GM18951 (cell line): ENCODE results near the gene MSL3B.

Source experiments
- POLR2A ChIP-seq: IDR thresholded peaks from 4 replicates; pipeline ENCODE4 v1.6.1; 2011; ENCODE audit warnings: mild to moderate bottlenecking; ENCODE audit not compliant: insufficient read length, insufficient read depth; ENCODE audit errors: extremely low read depth
- in situ Hi-C: fragments of 300-500 bp; cut with MboI; formaldehyde crosslinking; loops from one replicate; pipeline ENCODE4 v1.12.0; 2022; ENCODE audit warnings: low sequenced_read_pairs, mixed read lengths, inconsistent platforms; ENCODE audit not compliant: unreplicated experiment

The MSL3B gene

DNA sequence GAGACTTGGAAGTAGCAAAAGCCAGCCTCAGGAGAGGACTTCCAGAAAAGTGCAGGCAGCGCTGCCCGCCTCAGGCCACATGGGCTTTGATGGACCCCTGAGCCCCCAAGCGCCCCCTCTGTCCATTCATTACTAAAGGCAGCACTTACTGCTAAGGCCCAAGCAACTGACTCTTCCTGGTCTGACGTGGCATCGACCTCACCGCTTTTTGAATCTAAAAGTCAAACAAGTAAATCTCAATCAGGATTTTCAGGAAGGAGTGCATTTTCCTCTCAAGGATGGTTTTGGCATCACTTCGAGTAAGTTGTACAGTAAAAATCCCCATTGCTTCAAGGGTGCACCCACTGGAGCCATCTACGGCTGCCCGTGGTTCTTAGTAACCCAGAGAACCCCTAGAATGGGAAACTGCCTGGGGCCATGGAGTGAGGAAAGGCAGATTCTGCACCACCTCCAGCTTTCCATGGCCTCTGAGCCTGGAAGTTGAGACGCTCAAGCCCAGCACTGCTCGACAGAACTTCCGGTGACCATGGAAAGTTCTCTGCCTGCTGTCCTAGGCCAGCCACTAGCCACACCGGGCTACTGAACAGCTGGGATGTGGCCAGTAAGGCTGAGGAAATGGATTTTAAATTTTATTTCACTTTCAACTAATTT, 20.8 kb downstream of the MSL3B start:
- in situ Hi-C loops = no loop called here
- no peak for TF ChIP-seq POLR2A

DNA sequence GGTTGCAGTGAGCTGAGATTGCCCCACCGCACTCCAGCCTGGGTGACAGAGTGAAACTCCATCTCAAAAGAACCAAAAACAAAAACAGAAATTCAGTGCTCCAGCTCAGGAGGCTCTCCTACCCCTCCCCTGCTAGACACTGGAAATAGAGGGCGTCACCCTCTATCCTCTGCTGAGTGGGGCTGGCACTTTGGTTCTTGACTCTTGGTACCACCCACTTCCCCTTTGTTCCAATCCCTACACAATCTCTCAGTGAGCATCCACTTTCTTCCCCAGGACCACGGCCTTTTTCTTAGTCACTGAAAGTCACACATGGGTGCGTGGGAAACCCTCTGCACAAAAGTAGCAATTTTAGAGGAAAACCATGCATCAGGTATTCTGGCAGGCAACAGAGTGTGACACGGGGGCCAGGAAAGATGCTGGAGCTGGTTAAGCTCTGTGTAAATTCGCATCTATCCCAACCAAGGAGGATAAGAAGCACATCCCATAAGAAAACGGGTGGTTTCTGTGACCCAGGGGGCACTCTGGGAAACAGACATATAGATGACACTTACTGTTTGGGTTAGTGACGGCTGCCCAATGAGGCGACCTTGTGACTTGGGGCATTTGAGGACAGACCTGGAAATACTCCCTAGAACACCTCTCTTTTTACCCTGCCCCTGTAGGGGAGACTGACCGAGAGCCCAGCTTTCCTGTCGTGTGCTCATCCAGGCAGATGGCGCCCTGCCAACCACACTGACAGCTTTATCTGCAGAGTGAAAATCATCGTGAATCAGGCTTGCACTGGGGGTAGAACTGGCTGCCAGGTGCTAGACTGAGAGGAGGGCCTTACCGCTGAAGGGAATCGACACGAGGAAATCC, 21.6 kb downstream of the MSL3B start:
- no peak for TF ChIP-seq POLR2A
- in situ Hi-C loops = no loop called here

DNA sequence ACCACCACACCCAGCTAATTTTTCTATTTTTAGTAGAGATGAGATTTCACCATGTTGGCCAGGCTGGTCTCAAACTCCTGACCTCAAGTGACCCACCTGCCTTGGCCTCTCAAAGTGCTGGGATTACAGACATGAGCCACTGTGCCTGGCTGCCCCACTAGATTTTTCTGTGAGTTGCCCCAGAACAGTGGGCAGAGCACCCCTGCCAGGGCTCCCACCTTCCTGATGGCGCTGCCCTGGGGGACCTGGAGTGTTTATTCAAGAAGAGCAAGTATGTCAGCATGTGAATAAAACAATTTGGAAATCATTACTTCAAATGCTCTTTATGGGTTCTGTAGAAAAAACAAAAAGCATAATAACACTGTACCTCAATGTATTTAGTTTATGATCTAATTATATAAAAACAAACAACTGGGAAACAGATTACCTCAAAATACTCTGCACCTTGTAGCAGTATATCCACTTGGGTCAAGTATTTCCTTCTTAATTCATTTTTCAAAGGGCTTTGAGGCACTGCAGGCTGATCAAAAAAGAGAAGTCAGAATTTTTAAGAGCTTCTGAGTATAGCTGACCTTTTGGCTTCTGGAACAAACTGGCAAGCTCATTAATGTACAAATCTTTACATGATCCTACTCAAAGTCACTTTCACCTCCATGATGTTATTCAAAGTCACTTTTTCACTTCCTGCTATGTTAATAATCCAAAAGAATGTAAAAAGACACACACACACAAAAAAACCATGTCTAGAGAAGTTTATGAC, 22.7 kb downstream of the MSL3B start:
- in situ Hi-C loops = no loop called here

DNA sequence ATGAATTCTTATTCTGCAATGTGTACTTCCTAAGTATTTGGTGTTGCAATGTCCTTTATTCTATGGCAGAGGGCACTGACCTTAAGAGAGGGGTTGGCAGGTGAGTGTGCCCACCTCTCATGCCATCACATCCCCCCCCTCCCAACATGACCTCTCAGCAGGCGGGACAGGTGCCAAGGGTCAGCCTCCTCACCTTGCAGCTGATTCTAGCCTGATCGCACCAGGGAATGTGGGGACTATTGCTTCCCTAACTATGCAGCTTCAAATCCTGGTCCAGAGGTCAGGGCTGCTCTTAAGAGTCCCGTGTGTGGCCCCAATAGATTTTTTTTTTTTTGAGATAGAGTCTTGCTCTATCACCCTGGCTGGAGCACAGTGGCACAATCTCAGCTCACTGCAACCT, 23.4 kb downstream of the MSL3B start:
- no peak for TF ChIP-seq POLR2A
- in situ Hi-C loops = no loop called here

More for the DNA sequence above, 22.7 kb downstream of the MSL3B start:
- TF ChIP-seq POLR2A = no peak

DNA sequence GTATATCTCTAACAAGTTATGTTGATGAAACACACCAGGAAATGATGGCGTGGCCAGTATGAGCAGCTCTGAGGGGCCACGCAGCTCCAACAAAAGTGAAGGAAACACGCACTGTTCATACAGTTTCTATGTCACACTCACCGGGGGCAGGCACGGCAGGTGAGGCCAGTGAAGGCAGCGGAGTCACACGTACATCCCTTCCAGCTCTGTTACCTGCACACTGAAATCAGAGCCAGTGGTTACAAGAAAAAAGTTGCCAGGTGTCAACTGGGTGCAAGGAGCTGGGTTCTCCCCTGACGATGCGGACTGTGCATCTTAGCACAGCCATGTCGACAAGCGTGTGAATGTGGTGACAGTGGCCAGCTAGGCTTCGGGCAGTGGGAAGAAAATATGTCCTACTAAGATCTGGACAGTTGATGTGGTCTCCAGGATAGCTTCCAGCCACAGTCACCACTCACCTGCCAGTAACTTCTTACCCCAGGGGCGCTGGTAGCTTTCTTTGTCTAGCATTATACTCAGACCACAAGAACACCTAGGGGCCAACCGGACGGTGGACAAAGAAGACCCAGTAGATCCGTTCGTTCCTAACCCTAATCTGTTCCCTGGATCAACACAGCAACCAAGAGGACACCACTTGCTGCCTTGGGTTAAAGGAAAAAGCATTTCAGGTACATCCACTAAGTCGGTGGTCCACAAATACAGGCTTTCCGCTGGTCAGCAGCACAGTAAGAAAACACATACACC, 23.9 kb downstream of the MSL3B start:
- in situ Hi-C loops = no loop called here
- no peak for TF ChIP-seq POLR2A

DNA sequence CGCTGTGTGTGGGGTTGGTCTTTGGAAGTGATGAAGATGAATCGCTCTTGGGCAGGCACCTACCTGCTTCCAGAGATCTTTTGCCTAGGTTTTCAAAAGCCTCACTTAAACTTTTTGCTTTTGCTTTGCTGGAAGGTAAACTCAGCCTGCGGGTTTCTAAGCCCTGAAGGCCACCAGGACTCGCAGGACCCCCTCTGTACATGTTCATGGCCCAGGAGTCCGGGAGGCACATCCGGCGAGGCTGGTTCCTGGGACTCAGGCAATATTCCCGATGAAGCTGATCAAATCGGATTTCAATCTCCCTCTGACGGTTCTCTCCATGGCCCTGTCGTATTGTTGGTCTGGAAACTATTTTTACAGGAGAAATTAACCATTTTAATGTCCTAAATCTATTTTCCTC, 27.0 kb downstream of the MSL3B start:
- no peak for TF ChIP-seq POLR2A
- in situ Hi-C loops = no loop called here

DNA sequence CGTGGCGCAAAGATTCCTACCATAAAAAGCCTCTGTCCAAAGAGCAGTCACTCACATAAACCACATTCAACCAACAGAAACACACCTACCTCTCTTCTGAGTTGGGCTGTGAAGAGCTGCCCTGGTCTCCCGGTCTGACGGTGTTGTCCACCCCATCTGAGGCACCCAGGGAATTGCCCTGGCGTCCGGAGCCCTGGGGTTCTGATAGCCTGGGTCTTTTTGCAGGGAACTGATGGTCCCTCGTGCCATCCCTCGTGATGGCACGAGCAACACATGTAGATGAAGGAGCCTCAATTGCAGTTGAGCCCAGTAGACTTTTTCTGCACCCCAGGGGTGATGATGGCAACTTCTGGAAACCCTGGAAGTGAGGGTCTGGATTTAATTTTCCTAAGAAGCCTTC, 27.7 kb downstream of the MSL3B start:
- TF ChIP-seq POLR2A = no peak
- in situ Hi-C loops = no loop called here

DNA sequence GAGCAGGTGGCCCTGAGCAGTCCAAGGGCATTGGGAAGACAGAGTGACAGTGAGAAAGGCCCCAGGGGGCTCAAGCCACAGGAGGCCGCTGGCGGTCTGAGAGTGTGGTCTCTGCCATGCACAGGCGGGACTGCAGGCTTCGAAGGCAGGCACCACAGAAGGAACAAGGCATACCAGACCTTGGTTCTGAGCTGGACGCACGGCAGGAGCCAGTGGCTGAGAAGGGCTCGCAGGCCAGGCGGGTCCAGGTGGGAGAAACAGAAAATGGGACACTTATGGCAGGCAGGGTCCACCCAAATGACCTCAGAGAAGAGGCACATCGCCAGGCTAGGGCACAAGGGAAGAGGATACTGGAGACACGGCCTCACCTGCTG, 28.8 kb downstream of the MSL3B start:
- in situ Hi-C loops = no loop called here
- no peak for TF ChIP-seq POLR2A

DNA sequence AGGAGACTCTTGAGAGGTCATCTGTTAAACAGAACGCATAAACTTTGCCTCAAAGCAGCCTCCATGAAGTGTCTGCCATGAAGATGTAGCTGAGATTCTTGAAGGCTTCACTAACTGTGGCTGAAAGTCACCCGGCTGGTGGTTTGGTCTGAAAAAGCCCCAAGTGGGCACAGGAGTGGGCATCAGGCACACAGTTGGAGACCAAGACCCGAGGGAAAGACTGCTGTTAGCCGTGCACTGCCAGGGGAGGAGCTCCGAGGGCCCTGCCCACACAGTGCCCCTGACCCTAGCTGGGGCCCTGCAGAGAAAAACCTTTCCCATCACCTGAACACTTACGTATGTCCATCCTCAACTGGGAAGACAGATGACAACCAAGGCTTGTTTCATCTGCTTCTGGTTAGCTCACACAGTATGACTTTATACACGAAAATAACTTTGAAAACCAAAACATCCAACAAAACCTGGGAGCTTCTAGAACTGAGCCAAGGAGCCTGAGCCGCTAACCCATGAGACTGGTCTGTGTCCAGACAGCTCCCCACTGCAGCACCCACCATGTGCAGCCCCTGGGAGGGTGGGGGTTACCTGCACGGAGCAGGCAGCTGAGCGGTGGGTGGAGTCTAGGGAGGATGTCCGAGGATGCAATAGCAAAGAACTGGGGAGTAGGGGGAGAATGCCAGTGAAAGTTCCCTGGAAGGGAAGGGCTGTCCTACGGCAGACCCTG, 29.3 kb downstream of the MSL3B start:
- in situ Hi-C loops = no loop called here
- TF ChIP-seq POLR2A = no peak

DNA sequence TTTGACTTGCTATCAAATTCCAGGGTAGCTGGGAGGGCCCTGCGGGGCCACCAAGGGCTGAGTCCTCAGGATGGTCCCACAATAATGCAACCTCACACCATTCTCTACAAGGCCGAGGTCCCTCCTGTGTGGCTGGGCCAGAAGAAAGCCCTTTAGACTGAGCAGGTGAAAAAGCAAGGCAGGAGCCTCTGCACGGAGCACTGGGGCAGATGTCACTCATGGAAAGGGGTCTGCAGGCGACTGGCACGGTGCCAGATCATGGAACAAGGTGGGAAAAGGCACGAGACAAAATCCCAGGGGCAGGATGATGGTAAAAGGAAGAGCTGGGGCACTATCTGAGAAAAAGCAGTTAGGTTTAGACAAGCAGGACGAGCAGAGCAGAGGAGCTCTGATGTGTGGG, 29.9 kb downstream of the MSL3B start:
- TF ChIP-seq POLR2A = no peak
- in situ Hi-C loops = no loop called here

DNA sequence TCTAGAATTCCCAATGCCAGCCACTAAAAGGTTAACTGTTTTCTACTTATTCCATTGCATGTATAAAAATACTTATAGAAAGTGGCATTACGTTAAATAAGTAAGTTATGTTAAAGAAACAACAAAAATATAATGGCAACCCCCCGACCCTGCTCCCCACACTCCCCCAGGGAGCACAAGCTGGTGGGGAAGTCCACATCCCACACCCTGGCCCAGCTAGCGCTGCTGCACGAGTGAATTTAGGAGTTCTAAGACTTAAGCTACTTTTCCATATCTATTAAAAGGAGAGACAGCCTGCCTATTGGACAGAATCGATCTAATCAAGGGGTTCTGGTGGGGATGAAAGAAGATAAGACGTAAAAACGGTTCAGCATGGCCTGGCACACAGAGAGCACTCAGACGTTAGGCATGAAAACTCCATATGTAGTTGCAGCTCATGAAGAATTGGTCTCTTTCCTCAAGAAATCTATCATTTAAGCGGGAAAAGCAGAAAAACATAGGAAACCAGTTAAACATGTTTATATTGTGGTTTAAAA, 30.4 kb downstream of the MSL3B start:
- in situ Hi-C loops = no loop called here
- TF ChIP-seq POLR2A = no peak

DNA sequence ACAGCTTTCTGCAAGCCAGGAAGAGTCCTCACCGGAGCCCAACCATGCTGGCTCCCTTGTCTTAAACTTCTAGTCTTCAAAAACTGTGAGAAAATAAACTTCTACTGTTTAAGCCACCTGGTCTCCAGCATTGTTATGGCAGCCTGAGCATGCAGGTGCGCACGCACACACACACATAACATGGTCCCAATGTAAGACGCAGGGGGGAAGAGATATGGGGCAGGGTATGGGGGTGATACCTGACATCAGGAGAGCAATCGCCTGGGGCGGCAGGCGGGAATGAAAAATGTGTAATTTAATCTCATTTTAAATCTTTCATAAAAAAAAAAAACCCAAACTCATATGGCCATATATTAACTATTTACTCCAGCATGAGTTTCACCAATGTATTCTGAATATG, 31.8 kb downstream of the MSL3B start:
- TF ChIP-seq POLR2A = no peak
- in situ Hi-C loops = no loop called here
